ENCODE measurements around the gene USP9Y. TPM values are rescaled to one million over a fixed set of nuclear protein-coding genes. Genes with fewer than 3 reads are reported as not detected.

USP9Y gene, protein sequence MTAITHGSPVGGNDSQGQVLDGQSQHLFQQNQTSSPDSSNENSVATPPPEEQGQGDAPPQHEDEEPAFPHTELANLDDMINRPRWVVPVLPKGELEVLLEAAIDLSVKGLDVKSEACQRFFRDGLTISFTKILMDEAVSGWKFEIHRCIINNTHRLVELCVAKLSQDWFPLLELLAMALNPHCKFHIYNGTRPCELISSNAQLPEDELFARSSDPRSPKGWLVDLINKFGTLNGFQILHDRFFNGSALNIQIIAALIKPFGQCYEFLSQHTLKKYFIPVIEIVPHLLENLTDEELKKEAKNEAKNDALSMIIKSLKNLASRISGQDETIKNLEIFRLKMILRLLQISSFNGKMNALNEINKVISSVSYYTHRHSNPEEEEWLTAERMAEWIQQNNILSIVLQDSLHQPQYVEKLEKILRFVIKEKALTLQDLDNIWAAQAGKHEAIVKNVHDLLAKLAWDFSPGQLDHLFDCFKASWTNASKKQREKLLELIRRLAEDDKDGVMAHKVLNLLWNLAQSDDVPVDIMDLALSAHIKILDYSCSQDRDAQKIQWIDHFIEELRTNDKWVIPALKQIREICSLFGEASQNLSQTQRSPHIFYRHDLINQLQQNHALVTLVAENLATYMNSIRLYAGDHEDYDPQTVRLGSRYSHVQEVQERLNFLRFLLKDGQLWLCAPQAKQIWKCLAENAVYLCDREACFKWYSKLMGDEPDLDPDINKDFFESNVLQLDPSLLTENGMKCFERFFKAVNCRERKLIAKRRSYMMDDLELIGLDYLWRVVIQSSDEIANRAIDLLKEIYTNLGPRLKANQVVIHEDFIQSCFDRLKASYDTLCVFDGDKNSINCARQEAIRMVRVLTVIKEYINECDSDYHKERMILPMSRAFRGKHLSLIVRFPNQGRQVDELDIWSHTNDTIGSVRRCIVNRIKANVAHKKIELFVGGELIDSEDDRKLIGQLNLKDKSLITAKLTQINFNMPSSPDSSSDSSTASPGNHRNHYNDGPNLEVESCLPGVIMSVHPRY (N-terminal part only)
- total RNA-seq = 0.30 and 41.8 TPM in 2 replicates

DNA sequence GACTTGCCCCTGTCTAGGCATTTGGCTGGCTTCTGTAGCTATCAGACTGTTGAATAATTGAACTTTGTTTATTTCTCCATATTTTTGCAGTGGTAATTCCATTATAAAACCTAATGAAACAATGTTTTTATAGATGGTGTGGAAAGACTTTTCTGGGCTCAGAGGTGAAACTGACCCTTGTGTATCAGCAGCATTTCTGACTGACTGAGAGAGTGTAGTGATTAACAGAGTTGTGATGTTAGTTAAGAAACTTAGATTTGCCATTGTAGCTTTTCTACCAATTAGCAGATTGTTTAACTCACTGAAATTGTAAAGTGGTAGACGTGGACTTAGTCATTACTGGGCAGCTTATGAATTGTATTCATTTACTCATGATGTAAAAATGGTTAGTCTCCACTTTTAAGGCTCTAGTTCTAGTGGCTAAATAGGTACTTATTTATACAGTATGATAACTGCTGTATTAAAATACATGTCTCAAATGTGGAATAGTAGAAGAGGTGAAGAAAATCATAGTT is at the start of gene USP9Y:
USP9Y (plus strand) TSS at position 51 of the 515 bp plus-strand sequence. CDS start 8,217 bp downstream, outside the sequence.

DNA sequence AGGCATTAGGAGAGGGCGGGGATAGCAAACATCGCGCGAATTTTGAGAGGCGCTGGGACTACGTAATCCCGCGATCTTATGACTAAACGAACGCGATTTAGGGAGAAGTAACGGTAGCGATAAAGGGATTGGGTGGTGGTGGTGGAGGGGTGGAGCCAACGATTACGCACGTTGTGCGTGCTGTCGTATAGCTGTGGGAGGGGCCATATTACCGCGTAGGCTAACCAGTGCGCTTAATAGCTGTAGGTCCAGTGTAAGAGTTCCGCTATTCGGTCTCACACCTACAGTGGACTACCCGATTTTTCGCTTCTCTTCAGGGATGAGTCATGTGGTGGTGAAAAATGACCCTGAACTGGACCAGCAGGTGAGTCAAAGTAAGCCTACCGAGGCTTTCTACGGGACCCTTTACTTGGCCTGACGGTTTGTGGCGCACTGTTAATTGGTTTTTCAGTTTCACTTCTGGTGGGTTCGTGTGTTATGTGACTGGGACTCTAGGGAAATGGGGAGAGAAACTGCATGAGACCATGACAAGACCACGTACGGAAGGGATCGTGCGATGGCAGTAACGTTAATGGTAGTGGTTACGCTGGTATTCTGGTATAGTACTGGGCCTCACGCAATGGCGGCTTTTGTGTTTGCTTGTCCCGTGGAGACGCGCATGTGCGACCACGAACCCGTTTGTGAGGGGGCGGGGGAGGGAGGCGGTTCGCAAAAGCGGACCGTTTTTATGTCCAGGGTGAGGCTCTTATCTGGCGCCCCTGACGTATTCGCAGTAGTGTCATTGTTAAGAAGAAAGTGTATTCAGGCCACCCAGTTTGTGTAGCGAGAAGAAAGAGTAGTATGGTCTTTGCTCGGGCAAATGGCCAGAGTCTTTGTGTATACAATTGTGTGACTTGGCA is 203.8 kb downstream of the USP9Y start, which contains the start of gene DDX3Y:
DDX3Y (plus strand) TSS at position 251 of the 899 bp plus-strand sequence; CDS start at position 320, 69 bp downstream.

Other genes starting within 250 kb of the USP9Y start
- gene DDX3Y, start 203.6 kb downstream of the USP9Y start, total RNA-seq = 0.59 and 125 TPM in 2 replicates